Hippocampal formation (tissue), 2 donors: ENCODE results near the gene CACYBP.
A peak's percentile ranks its signal among the peaks of the same experiment; 100 is the strongest.

Experiments used
- DNase-seq, 2 donors: peaks; one replicate each; lab custom pipeline; 2025; lab: John Stamatoyannopoulos, UW

Gene CACYBP, protein sequence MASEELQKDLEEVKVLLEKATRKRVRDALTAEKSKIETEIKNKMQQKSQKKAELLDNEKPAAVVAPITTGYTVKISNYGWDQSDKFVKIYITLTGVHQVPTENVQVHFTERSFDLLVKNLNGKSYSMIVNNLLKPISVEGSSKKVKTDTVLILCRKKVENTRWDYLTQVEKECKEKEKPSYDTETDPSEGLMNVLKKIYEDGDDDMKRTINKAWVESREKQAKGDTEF

DNA sequence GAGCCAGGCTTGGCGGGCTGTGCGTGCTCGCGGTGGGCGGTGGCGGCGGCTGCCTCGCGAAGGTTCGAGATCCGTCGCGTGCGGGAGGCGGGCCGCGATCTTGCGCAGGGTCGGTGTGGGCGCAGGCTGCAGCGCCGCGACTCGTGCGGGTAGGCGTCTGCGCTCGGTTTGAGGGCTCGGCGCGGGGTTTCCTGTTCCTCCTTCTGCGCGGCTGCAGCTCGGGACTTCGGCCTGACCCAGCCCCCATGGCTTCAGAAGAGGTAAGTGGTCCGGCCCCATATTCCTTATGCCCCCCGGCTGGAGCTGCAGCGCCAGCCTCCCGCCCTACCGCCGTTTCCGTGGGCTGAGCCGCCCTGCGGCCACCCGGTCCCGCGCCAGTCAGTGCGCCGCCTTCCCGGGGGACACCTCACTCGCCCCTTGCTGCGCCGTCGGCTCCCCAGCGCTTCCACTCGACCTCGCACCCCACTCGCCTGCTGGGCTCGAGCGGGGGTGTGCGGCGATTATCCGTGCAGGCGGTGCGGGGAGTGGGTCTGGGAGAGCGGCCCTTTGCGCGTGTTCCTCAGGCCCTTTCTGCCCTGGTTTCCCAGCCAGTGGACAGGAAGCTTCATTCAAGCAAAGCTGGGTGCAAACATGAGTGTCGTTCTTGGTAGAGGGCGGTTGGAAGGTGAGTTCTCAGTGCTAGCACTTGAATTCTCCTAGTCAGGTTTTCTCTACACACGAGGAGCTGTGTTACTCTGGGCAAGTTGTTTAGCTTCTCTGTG, at the start of gene CACYBP:
TSS of gene CACYBP (plus strand) at position 12 of the 761 bp plus-strand sequence. CDS start at position 246, 234 bp downstream.
- DNase-seq: peak; percentile 45 to 70

DNA sequence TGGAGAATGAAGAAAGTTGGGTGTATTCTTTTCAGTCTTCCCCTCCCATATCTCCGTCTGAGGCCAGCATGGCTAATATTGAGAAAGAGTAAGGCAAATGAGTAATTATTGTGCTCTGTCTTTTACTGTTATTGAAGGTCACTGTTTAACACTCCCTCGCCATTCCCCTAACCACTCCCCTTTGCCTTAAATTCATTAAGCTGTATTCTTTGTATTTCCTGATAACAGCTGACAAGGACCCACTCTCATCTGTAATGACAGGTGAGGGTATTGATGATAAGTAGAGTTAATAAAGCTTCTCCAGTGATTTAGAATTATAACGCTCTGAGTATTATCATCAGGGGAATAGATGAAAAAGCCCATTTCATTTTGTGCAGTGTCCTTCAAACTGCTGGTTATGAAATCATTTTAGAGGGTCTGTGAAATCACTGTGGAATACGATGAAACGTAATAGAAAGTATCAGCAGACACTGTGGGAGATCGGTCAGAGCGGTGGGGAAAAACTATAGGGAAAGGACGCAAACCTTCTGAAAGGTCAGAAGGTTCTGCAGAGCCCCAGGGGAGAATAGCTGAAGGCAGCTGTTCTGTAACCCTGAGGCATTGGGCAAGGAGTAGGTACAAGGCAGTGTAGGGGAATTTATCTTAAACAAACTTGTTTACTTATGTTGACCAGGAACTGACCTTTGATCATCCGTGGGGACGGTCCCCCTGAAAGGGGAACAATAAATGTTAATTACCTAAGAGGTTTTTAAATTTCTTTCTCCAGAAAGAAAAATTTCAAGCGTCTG, 46.3 kb upstream of the CACYBP start:
- no peak for DNase-seq

DNA sequence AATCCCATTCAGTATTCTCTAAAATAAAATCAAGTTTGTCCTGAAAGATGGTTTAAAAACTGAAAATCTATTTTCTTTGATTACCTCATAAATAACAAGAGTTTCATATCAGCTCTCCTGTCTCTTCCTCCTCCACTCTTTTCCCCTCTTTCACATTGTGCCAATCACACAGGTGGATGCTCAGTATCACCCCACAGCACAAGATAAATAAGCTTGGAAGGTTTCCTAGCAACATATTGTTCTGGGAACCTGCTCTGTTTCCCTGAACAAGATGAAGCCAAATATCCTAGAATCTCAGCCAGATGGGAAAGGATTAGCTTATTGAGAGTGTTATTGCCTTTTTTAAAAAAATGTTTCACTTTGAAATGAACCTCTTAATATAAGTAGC, 45.7 kb upstream of the CACYBP start:
- no peak for DNase-seq

DNA sequence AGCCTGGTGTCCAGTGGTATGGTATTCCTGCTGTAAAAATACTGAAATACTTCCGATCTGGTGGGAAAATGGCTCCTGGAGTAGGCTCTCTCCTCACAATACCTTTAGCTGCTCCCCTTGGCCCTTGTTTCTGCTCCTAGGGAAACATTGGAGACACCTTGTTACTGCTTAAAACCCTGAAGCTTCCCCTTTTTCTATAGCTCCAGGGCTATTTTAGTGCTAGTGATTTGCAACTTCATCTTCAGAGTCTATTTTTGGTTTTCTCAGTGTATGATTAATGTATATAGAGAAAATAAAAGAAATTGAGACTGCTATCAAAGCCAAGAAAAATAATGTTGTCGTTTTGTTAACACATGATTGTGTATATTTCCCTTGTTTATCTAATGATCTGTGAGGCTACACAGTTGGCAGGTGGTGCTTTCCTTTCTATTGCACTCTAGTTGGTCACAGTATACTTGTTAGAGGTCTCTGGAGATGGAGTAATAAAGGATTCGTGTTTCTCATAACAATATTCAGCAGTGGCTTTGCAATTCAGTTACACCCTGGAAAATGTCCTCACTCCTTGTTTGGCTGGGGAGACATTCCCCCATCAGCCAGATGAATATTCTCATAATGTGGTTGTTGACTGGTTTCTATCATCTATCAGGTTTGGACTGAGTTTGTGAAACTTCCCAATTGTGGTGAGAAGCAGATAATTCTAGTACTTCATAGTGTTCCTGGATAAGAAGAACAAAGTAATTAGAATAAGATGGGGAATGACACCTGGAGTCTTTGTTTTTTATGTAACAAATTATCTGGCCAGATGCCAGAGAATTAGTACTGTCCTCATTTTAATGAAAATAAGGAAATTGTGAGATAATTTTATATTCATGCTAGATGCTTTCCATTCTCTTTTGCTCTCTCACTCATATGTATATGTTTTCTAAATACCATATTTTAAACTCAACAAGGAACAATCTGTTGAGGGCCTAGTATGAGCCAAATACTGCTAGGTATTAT, 44.8 kb upstream of the CACYBP start:
- no peak for DNase-seq

GRCh38 chr1:174956086-174956485, 43.7 kb upstream of the CACYBP start:
- no peak for DNase-seq

- DNase-seq: no peak
These were observed 42.8 kb upstream of the CACYBP start for GRCh38 chr1:174956976-174957375.

DNA sequence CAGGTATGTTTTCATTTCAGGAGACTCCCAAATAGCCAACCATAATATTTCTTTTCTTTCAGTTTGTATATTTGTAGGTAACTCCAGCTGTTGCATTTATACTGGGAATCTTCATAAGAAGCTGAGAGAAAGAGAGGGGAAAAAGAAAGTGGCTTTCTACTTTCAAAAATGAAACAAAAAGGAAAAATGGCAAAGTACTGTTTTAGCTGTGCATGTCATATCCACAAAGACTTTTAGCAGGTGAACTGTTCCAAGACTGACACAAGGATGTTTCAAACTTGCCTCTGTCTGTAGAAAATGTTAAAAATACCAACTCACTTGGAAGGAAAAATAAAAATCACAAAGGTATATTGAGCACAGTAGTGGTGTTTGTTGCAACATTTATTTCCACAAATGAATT, 41.9 kb upstream of the CACYBP start:
- DNase-seq: no peak

GRCh38 chr1:174958396-174958795, 41.4 kb upstream of the CACYBP start:
- DNase-seq: no peak

DNA sequence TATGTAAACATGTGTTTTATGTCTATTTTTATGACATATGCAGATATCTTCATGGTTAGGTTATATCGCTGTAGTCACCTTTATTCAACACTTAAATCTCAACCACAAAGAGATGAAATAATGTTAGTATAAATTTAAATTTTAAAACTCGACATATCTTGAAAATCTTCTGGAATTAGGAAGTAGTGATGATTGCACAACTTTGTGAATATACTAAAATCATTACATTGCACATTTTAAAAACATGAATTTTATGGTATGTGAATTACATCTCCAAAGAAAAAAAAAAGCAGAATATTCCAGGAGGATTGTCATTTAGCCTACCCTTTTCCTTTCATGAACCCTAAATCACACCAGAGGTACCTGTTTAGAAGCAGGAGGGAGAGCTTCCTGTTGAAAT, 39.4 kb upstream of the CACYBP start:
- DNase-seq: no peak

- no peak for DNase-seq
These were observed 36.1 kb upstream of the CACYBP start for GRCh38 chr1:174963529-174964125.

GRCh38 chr1:174964261-174964971, 35.3 kb upstream of the CACYBP start:
- DNase-seq: no peak

DNA sequence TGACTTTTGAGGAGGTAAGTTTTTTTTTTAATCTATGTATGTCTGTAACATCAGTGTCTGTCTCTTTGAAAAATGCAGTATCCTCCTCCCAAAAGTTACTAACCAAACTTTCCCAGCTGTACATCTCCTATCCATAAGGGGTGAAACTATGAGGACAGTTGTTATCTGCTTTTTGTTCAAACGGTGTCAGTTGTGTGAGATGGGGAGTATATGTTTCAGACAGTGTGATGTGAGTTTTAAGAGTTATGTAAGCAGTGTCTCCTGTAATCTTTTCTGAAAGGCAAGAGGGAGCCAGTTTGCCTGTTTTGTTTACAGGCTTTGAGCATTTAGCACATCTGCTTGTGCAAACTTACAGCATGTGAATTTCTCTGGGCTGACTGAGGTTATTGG, 34.8 kb upstream of the CACYBP start:
- peak in 1 of 2 donors; percentile 29 for DNase-seq

GRCh38 chr1:174965362-174966007, 34.3 kb upstream of the CACYBP start:
- DNase-seq: peak in 1 of 2 donors; percentile 22

DNA sequence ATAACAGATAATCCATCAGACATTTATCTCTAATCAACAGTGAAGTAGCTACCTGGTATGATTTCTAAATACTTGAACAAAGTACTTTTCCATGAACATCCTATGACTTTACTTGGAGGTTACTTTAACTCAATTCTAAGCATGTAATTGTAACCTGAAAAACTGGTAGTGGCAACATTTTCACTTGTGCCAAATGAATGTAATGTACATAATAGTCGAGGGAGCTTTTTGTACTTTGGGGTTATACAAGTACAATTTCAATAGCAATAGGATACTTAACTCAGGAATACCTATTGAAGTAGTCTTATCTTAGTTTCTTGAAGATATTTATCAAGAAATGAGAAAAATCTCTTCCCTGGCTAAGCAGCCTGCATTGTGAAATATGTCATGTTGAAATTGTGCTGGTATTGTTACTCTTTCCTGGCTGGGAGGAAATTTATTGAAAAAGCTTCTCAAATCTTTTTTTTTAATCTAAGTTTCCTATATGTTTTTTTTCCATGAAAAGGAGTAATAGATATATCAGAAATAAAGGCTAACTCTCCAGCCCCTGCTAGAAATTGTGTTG, 33.7 kb upstream of the CACYBP start:
- no peak for DNase-seq

DNA sequence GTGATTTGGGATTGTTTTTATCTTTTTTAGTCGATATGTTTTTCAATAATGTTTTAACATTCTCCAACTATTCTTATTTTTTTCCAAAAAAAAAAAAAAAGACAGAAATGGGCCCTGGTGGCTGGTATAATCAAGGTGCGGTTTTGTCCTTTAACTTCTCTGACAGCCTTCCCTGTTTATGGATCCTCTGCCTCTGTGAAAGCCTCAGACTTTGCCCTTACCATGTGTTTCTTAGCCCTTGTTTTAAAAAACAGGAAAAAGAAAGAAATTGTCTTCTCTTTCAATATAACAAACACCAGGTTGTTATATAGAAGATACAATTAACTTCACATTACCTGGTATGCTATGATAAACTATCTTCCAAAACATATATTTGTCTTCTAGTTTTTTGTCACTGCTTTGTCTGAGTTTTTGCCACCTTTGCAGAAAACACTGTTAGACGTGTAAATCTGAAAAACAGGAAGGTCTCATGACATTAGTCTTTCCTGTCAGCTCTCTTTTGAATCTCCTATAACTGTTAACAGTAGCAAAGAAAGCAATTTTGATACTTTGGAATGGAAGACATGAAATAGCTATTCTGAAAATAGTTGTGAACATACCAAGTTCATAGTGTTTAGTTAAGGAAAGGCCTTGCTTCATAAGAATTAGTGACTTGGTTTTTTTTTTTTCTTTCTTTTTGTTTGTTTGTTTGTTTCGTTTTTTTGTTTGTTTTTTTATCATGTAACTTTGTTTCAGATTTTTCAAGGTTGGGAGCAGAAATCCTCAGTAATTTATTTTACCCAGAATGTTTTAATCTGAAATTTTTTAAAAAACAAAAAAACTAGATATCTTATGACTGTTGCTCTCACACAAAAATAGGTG, 31.7 kb upstream of the CACYBP start:
- no peak for DNase-seq

GRCh38 chr1:174968750-174969244, 30.9 kb upstream of the CACYBP start:
- DNase-seq: no peak

DNA sequence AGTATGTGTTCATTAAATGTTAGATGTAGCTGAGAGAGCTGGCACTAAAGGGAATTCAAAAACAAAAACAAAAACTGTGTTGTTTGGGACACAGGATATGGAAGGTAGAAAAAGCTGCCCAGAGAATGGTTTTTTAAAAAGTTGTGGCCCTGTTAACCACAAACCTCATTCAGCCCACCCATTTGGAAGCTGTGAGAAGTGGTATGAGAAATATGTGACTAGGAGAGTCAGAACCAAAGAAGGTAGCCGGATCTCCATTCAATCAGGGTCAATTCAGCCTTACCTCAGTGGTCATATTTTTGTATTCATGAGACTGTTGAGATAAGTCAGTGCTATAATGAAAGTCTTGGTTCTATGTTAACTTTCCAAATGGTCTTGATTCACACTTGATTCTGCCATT, 29.8 kb upstream of the CACYBP start:
- no peak for DNase-seq

GRCh38 chr1:174971466-174971865, 28.3 kb upstream of the CACYBP start:
- DNase-seq: no peak
